ENCODE results near the gene CMIP. TPM values are rescaled to one million over a fixed set of nuclear protein-coding genes. Genes with fewer than 3 reads are reported as not detected.
A peak's percentile ranks its signal among the peaks of the same experiment; 100 is the strongest.

CMIP gene
- total RNA-seq, 1 experiment from 2014 or later = 48.2 TPM

DNA sequence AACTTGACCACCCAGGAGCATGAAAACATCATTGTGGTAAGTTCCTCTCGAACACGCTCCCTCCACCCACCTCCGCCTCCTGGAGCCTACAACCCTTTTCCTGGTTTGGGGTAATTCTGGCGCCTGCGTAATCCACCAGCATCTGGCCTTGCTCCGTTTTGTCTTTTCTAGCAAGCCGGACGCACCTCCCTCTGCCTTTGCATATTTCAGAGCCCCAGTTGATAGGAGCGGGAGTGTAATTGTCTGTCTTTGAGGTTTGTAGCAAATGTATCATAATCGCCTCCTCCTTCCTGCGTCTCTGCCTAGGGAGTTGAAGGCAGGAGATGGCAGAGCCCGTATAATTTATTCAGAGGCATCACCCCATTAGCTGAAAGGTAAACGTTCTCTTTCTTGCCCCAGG is 213.2 kb downstream of the CMIP start:
- Mint-ChIP-seq H3K4me3 (no peak overlapping the region), H3K4me1 (peaks cover 29 to 31% of the 10 kb centered on the region in 2 experiments), H3K27ac (peak overlapping the region in 1 of 3 experiments; percentile 4; a peak in 2 of 7 replicates), H3K36me3 (ENCODE audit: insufficient read depth in 1 of 3, low read depth in 3 of 3) (peaks cover 6 to 37% (median 17%) of the 10 kb centered on the region in 3 experiments; a peak in 6 of 7 replicates), H3K9me3 (no peaks in the 10 kb centered on the region), H3K27me3 (ENCODE audit: low read depth) (no peaks in the 10 kb centered on the region)
- Histone ChIP-seq H2AFZ (ENCODE audit: low read length) (no peak overlapping the region), H4K8ac (replicated peaks; ENCODE audit: insufficient read length, low read depth, low read length) (no peak overlapping the region), H3K4ac (ENCODE audit: low read depth, low read length) (no peak overlapping the region), H3K23me2 (ENCODE audit: insufficient read length, low read depth, low read length, poor library complexity, severe bottlenecking) (no peaks in the 10 kb centered on the region), H4K20me1 (ENCODE audit: control insufficient read depth, insufficient read depth, insufficient read length) (no peaks in the 10 kb centered on the region), H2BK120ac (ENCODE audit: low read depth, low read length, poor library complexity, severe bottlenecking) (no peak overlapping the region), H3K56ac (ENCODE audit: insufficient read length, low read depth, low read length) (no peak overlapping the region), H2BK5ac (ENCODE audit: insufficient read length, low read length) (no peak overlapping the region), H2BK12ac (ENCODE audit: insufficient read length, low read depth, low read length) (no peak overlapping the region), H3T11ph (ENCODE audit: low read length) (no peak overlapping the region), H3K27ac (ENCODE audit: insufficient read length, low read depth, low read length) (no peak overlapping the region), H2BK15ac (ENCODE audit: low read depth, low read length) (no peak overlapping the region), H3K23ac (ENCODE audit: insufficient read length, low read depth, low read length) (no peak overlapping the region), H4K91ac (ENCODE audit: insufficient read length, low read depth, low read length) (no peak overlapping the region), H3K4me1 (ENCODE audit: insufficient read depth, low read length) (peaks cover 4% of the 10 kb centered on the region; the same call in 1 of the 2 replicates), H3K14ac (ENCODE audit: insufficient read depth, low read length) (no peak overlapping the region), H3K9me3 (ENCODE audit: control insufficient read depth, low read depth, low read length) (no peaks in the 10 kb centered on the region), H3K79me1 (ENCODE audit: insufficient read depth, low read depth, low read length, poor library complexity, severe bottlenecking) (no peaks in the 10 kb centered on the region), H3K4me2 (ENCODE audit: insufficient read depth, insufficient read length, low read length) (no peak overlapping the region), H3K9ac (ENCODE audit: extremely low read depth, insufficient read length, low read length) (no peak overlapping the region), H2BK20ac (ENCODE audit: low read depth, low read length, poor library complexity, severe bottlenecking) (no peak overlapping the region), H4K5ac (ENCODE audit: insufficient read length, low read depth, low read length) (no peak overlapping the region), H3K27me3 (ENCODE audit: insufficient read depth, low read length) (no peaks in the 10 kb centered on the region), H2AK5ac (ENCODE audit: insufficient read length, low read length) (no peak overlapping the region), H3K18ac (ENCODE audit: insufficient read length, low read depth, low read length) (no peak overlapping the region), H3K79me2 (ENCODE audit: insufficient read depth, low read length) (no peaks in the 10 kb centered on the region)
- DNase-seq = no peak
- no CpG with 5 or more reads among the region's 13 CpGs for WGBS (ENCODE audit: extremely low coverage, insufficient read length, low lambda C conversion rate)
- TF ChIP-seq, protein P1, sequence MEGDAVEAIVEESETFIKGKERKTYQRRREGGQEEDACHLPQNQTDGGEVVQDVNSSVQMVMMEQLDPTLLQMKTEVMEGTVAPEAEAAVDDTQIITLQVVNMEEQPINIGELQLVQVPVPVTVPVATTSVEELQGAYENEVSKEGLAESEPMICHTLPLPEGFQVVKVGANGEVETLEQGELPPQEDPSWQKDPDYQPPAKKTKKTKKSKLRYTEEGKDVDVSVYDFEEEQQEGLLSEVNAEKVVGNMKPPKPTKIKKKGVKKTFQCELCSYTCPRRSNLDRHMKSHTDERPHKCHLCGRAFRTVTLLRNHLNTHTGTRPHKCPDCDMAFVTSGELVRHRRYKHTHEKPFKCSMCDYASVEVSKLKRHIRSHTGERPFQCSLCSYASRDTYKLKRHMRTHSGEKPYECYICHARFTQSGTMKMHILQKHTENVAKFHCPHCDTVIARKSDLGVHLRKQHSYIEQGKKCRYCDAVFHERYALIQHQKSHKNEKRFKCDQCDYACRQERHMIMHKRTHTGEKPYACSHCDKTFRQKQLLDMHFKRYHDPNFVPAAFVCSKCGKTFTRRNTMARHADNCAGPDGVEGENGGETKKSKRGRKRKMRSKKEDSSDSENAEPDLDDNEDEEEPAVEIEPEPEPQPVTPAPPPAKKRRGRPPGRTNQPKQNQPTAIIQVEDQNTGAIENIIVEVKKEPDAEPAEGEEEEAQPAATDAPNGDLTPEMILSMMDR (conservative IDR thresholded peaks at IDR 0.05) = no peak

Measured in H9 (cell line).